Skin of body (tissue), 3 donors: ENCODE results near the gene ZFP57. TPM values are rescaled to one million over a fixed set of nuclear protein-coding genes. Genes with fewer than 3 reads are reported as not detected.

Experiments
- DNase-seq: peaks from one replicate; lab custom pipeline; 2025; lab: John Stamatoyannopoulos, UW
- small RNA-seq: library from RNA; depleted of rRNA; stranded (forward); fragments of <200 nt; gene quantifications from one replicate; pipeline ENCODE3, GENCODE V24; 2014; ENCODE audit warnings: low replicate concordance
- total RNA-seq: library from RNA; depleted of rRNA; stranded (reverse); fragments of >200 nt; gene quantifications from one replicate; pipeline ENCODE4 v1.2.3, GENCODE V29; 2014

ZFP57 gene
- total RNA-seq, 1 donor from 2014 or later, result 0.59 TPM

DNA sequence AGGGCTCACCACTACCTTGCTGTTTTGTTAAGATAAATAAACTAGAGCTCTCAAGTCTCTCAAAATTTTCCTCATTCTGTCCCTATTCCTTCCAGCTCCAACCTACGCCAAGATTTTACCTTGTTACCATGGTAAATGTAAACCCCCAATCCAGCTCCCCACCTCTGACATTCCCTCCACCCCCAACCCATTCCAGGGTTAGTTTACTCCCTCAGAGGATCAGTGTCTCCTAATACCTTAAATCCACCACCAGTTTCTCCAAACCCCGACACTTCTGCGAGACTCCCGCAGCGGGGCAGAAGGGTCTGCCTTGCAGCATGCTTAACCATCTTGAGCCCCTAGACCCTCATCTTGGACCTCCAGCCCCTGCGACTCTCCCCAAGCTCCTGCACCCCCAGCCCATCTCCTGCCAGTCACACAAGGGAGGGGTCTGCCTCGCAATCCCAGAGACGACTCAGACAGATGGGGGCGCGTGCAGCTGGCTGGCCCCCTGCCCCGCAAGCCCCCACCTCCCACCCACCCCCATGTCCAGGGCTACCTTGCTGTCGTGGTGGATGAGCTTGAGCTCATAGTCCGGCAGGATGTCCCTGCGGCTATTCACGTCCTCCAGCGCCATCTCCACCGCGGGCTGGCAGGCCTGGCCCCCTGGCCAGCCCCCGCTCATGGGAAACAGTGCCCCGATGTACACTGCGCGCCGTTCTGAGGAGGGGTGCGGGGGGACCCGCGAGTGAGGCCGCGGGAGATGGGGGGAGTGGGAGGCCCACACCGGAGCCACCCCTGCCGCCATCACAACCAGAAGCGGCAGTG is 53.8 kb downstream of the ZFP57 start:
- DNase-seq, result no peak

DNA sequence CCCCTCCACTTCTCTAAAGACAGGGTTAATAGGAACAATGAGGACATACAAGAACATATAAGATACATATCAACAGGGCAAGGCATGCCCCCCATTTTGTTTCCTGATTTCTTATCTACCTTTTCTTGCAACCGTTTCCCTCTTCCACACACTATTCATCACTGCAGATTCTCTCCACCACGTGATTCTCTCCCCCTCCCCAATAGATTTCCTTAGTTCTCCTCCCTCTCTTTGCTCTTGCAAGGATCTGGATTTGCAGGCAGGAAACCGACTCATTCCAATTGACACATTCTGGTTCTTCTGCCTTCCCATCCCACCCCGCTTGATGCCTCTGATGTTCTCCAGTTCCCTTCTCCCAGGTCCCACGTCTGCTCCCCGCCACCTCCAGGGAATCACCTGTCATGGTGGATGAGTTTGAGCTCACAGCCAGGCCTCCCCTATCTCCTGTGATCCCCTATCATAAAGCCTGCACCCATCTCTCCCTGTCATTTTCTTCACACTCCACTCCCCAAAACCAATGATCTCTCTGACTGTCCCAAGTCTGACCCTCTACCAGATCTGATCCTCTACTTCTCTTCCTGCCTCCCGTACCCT is 55.5 kb downstream of the ZFP57 start:
- DNase-seq, result no peak

DNA sequence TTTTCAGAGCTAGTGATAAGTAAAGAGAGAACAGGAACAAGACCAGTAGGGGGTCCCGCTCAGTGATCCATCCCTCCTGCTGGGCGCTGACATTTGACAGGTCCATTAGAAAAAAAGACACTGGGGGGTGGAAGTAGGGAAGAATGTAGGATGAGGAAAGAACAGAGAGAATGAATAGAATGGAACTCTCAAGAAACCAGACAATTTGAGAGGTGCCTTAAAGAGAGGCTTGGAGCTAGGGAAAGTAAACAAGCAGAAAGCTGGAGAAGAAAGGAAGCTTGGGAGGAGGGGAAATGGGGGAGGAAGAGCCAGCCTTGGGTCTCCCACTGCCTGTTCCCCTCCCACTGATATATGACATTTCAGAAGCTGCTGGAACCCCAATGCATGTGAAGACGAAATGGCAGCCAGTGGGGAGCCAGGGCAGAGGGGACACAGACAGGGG is 56.4 kb downstream of the ZFP57 start:
- no peak for DNase-seq

Small RNAs within 50 kb of the gene (small RNA-seq; reads per million reads assigned to genes)
- gene SUMO2P1, result not detected

Other genes with a start within 250 kb of the ZFP57 start
- gene OR10C1, start 241.8 kb downstream of the ZFP57 start, total RNA-seq, result not detected
- not detected for gene OR11A1, start 224.1 kb downstream of the ZFP57 start, total RNA-seq
- not detected for gene OR2H1, start 224.0 kb downstream of the ZFP57 start, total RNA-seq
- 0.39 TPM for gene MAS1L, start 193.2 kb downstream of the ZFP57 start, total RNA-seq
- gene UBD, start 121.4 kb downstream of the ZFP57 start, total RNA-seq, result not detected
- gene OR2H2, start 96.0 kb downstream of the ZFP57 start, total RNA-seq, result not detected
- 28.8 TPM for gene GABBR1, start 48.0 kb downstream of the ZFP57 start, total RNA-seq
- gene MOG, start 24.1 kb downstream of the ZFP57 start, total RNA-seq, result not detected
- 14.7 TPM for gene HLA-F, start 42.3 kb upstream of the ZFP57 start, total RNA-seq
- gene HLA-G, start 146.7 kb upstream of the ZFP57 start, total RNA-seq, result 0.10 TPM